Liver (tissue), 9 donors: ENCODE data around the gene TJP1. TPM values are rescaled to one million over a fixed set of nuclear protein-coding genes. Genes with fewer than 3 reads are reported as not detected.

Experiments used
- DNase-seq: peaks from one replicate; pipeline ENCODE4 v3.0.0-alpha.2; 2017; ENCODE audit warnings: low spot score
- H3K27ac ChIP-seq, 2 donors: one replicate each; pipeline ENCODE4 v1.7.0; 2013; ENCODE audit warnings: inconsistent platforms in 2 of 2, low read length in 2 of 2, control low read depth in 1 of 2, low read depth in 1 of 2, mild to moderate bottlenecking in 1 of 2
- H3K27me3 ChIP-seq, 4 donors: one replicate each; pipeline versions ENCODE4 v1.6.1 to v1.7.0; 2013; ENCODE audit warnings: low read length in 3 of 4, inconsistent platforms in 1 of 4, mild to moderate bottlenecking in 1 of 4, moderate library complexity in 1 of 4; ENCODE audit not compliant: control insufficient read depth in 4 of 4, insufficient read depth in 4 of 4
- H3K36me3 ChIP-seq, 4 donors: one replicate each; pipeline versions ENCODE4 v1.6.1 to v1.7.0; 2013; ENCODE audit warnings: low read length in 3 of 4, mild to moderate bottlenecking in 3 of 4, low read depth in 1 of 4, moderate library complexity in 1 of 4; ENCODE audit not compliant: control insufficient read depth in 4 of 4, insufficient read depth in 3 of 4
- H3K4me1 ChIP-seq, 4 donors: one replicate each; pipeline versions ENCODE4 v1.6.1 to v1.7.0; 2013; ENCODE audit warnings: low read length in 3 of 4, mild to moderate bottlenecking in 3 of 4, moderate library complexity in 1 of 4; ENCODE audit not compliant: control insufficient read depth in 4 of 4, insufficient read depth in 4 of 4
- H3K4me3 ChIP-seq, 3 donors: one replicate each; pipeline versions ENCODE4 v1.6.1 to v1.7.0; 2013; ENCODE audit warnings: low read length in 3 of 3, control low read depth in 1 of 3, low read depth in 1 of 3, mild to moderate bottlenecking in 1 of 3
- H3K9ac ChIP-seq, 2 donors: one replicate each; pipeline ENCODE4 v1.7.0; 2013; ENCODE audit warnings: low read length in 2 of 2, mild to moderate bottlenecking in 2 of 2, moderate library complexity in 2 of 2, control low read depth in 1 of 2, low read depth in 1 of 2
- H3K9me3 ChIP-seq, 4 donors: one replicate each; pipeline versions ENCODE4 v1.6.1 to v1.7.0; 2013; ENCODE audit warnings: low read length in 3 of 4; ENCODE audit not compliant: control insufficient read depth in 4 of 4
- ATF3 ChIP-seq: IDR thresholded peaks from 2 replicates; pipeline ENCODE4 v1.6.1; 2016; ENCODE audit warnings: antibody characterized with exemption
- CTCF ChIP-seq: fragments of 150-350 bp; IDR thresholded peaks from 2 replicates; pipeline ENCODE4 v1.5.1; 2017; ENCODE audit warnings: improper control_type of control experiment, low read depth, low read length; ENCODE audit not compliant: missing input control
- EGR1 ChIP-seq, 2 donors: IDR thresholded peaks; 2 replicates each; pipeline ENCODE4 v1.6.1; 2016 to 2018; ENCODE audit warnings: antibody characterized with exemption in 2 of 2, low read depth in 2 of 2
- FOXA1 ChIP-seq: IDR thresholded peaks from 2 replicates; pipeline ENCODE4 v1.6.1; 2016; ENCODE audit warnings: antibody characterized with exemption
- GABPA ChIP-seq, 2 donors: IDR thresholded peaks in 1 of 2; conservative IDR thresholded peaks in 1 of 2; 2 replicates each; pipeline ENCODE4 v1.6.1; 2016; ENCODE audit warnings: antibody characterized with exemption in 2 of 2, mild to moderate bottlenecking in 1 of 2, moderate library complexity in 1 of 2
- HNF4A ChIP-seq, 2 donors: conservative IDR thresholded peaks; 2 replicates each; pipeline ENCODE4 v1.6.1; 2016; ENCODE audit warnings: antibody characterized with exemption in 2 of 2, mild to moderate bottlenecking in 2 of 2
- JUND ChIP-seq, 2 donors: IDR thresholded peaks; 2 replicates each; pipeline ENCODE4 v1.6.1; 2016; ENCODE audit warnings: antibody characterized with exemption in 2 of 2
- MAX ChIP-seq: IDR thresholded peaks from 2 replicates; pipeline ENCODE4 v1.6.1; 2016; ENCODE audit warnings: antibody characterized with exemption
- NR2F2 ChIP-seq: IDR thresholded peaks from 2 replicates; pipeline ENCODE4 v1.6.1; 2016; ENCODE audit warnings: antibody characterized with exemption
- RAD21 ChIP-seq, 2 donors: IDR thresholded peaks; 2 replicates each; pipeline ENCODE4 v1.6.1; 2016; ENCODE audit warnings: antibody characterized with exemption in 2 of 2, mild to moderate bottlenecking in 2 of 2
- REST ChIP-seq: IDR thresholded peaks from 2 replicates; pipeline ENCODE4 v1.6.1; 2016; ENCODE audit warnings: antibody characterized with exemption, mild to moderate bottlenecking
- RXRA ChIP-seq, 2 donors: IDR thresholded peaks; 2 replicates each; pipeline ENCODE4 v1.6.1; 2017 to 2018; ENCODE audit warnings: antibody characterized with exemption in 2 of 2, mild to moderate bottlenecking in 1 of 2
- SP1 ChIP-seq: IDR thresholded peaks from 2 replicates; pipeline ENCODE4 v1.6.1; 2018; ENCODE audit warnings: antibody characterized with exemption, mild to moderate bottlenecking
- TAF1 ChIP-seq: conservative IDR thresholded peaks from 2 replicates; pipeline ENCODE4 v1.6.1; 2016; ENCODE audit warnings: antibody characterized with exemption, mild to moderate bottlenecking
- YY1 ChIP-seq: IDR thresholded peaks from 2 replicates; pipeline ENCODE4 v1.6.1; 2016; ENCODE audit warnings: antibody characterized with exemption, mild to moderate bottlenecking
- ZBTB33 ChIP-seq: IDR thresholded peaks from 2 replicates; pipeline ENCODE4 v1.6.1; 2016; ENCODE audit warnings: antibody characterized with exemption
- WGBS: extraction: QIAGEN DNeasy Blood & Tissue Kit; methylation state at CpG from one replicate; pipeline ENCODE4 v1.1.7; 2013; 5-methylcytosine and 5-hydroxymethylcytosine counted together
- polyA plus RNA-seq, 2 donors: library from polyadenylated mRNA; stranded (reverse) in 1 of 2; unstranded in 1 of 2; fragments of 200-250 nt in 1 of 2; fragments of >200 nt in 1 of 2; fragmentation: Nextera tagmentation in 1 of 2; extraction: Ambion mirVana in 1 of 2; gene quantifications; one replicate each; pipeline versions ENCODE4 v1.2.1 to v1.2.3, GENCODE V29; 2013 to 2015
- total RNA-seq, 2 donors: library from RNA; depleted of rRNA; stranded (reverse); fragments of >200 nt; gene quantifications; one replicate each; pipeline ENCODE4 v1.2.3, GENCODE V29; 2014
- donor health status: healthy.
- donor health status: healthy.
- donor health status: healthy.
- donor health status: healthy.
- donor health status: healthy.

TJP1 gene
- total and polyA plus RNA-seq, 4 donors = 12.6 to 40.4 (median 16.9) TPM

GRCh38 chr15:29789871-29790270 lies 32.4 kb downstream of the TJP1 start:
- TF ChIP-seq NR2F2 = no peak
- no peak for TF ChIP-seq RXRA (IDR thresholded peaks at IDR 0.05)
- no peak for TF ChIP-seq TAF1
- TF ChIP-seq MAX = no peak
- no peak for TF ChIP-seq ZBTB33
- no peak for TF ChIP-seq RAD21 (IDR thresholded peaks at IDR 0.05)
- no peak for TF ChIP-seq REST
- no peak for TF ChIP-seq YY1
- TF ChIP-seq FOXA1 = no peak
- no peak for TF ChIP-seq EGR1 (IDR thresholded peaks at IDR 0.05; ENCODE audit: low read depth in 2 of 2)
- TF ChIP-seq ATF3 = no peak
- TF ChIP-seq GABPA (IDR thresholded peaks at IDR 0.05 in 1 of 2, conservative IDR thresholded peaks at IDR 0.05 in 1 of 2) = no peak
- TF ChIP-seq JUND (IDR thresholded peaks at IDR 0.05) = no peak
- TF ChIP-seq CTCF = no peak
- TF ChIP-seq SP1 = no peak
- Histone ChIP-seq H3K9me3 (no peaks in the 10 kb centered on the region), H3K27ac (no peak overlapping the region), H3K4me3 (no peak overlapping the region), H3K9ac (no peak overlapping the region), H3K4me1 (peaks cover 0 to 11% (median 5%) of the 10 kb centered on the region in 4 donors), H3K27me3 (no peaks in the 10 kb centered on the region), H3K36me3 (peaks cover 0 to 3% (median 0%) of the 10 kb centered on the region in 4 donors)
- WGBS = 82% methylated on average over 4 of the region's 4 CpGs
- DNase-seq = no peak

- H3K4me3 ChIP-seq = no peak overlapping the region
- peaks cover 0 to 3% (median 0%) of the 10 kb centered on the region in 4 donors for H3K36me3 ChIP-seq
- no peak overlapping the region for H3K27ac ChIP-seq
- H3K27me3 ChIP-seq = no peaks in the 10 kb centered on the region
- no peaks in the 10 kb centered on the region for H3K9me3 ChIP-seq
- DNase-seq = no peak
- H3K9ac ChIP-seq = no peak overlapping the region
- TF ChIP-seq JUND (IDR thresholded peaks at IDR 0.05) (no peak), SP1 (no peak), TAF1 (no peak), RXRA (IDR thresholded peaks at IDR 0.05) (no peak), RAD21 (IDR thresholded peaks at IDR 0.05) (no peak), HNF4A (conservative IDR thresholded peaks at IDR 0.05) (peak in 1 of 2 donors; percentile 6)
- peaks cover 0 to 11% (median 5%) of the 10 kb centered on the region in 4 donors for H3K4me1 ChIP-seq
- 55% methylated on average over 4 of the region's 4 CpGs for WGBS
These were observed 33.7 kb downstream of the TJP1 start for GRCh38 chr15:29788433-29789034.
